Ovary (tissue), 3 donors: ENCODE data around the gene ZSCAN10.

Experiments used
- POLR2A ChIP-seq: fragments of 450-650 bp; IDR thresholded peaks from one replicate; pipeline ENCODE4 v1.6.1; 2017; ENCODE audit warnings: antibody characterized with exemption, mild to moderate bottlenecking, moderate library complexity
- TF ChIP-seq, protein P1 (sequence below), 3 donors: fragments of 450-650 bp in 2 of 3; fragments of 200-600 bp in 1 of 3; IDR thresholded peaks; one replicate each; pipeline versions ENCODE4 v1.5.1 to v1.8.0; 2016 to 2022; ENCODE audit warnings: antibody characterized with exemption in 3 of 3, mild to moderate bottlenecking in 1 of 3
- donor health status: DM: no; HTN: no; CAD: no.

- TF ChIP-seq, protein P1, sequence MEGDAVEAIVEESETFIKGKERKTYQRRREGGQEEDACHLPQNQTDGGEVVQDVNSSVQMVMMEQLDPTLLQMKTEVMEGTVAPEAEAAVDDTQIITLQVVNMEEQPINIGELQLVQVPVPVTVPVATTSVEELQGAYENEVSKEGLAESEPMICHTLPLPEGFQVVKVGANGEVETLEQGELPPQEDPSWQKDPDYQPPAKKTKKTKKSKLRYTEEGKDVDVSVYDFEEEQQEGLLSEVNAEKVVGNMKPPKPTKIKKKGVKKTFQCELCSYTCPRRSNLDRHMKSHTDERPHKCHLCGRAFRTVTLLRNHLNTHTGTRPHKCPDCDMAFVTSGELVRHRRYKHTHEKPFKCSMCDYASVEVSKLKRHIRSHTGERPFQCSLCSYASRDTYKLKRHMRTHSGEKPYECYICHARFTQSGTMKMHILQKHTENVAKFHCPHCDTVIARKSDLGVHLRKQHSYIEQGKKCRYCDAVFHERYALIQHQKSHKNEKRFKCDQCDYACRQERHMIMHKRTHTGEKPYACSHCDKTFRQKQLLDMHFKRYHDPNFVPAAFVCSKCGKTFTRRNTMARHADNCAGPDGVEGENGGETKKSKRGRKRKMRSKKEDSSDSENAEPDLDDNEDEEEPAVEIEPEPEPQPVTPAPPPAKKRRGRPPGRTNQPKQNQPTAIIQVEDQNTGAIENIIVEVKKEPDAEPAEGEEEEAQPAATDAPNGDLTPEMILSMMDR (IDR thresholded peaks at IDR 0.05): no peak
- TF ChIP-seq POLR2A: no peak
These were observed 38.2 kb upstream of the ZSCAN10 start for GRCh38 chr16:3137267-3137666.
